HFFc6 (cell line): ENCODE measurements around the gene ACD. TPM values are rescaled to one million over a fixed set of nuclear protein-coding genes. Genes with fewer than 3 reads are reported as not detected.

ENCODE experiments used
- DNase-seq: peaks from one replicate; pipeline ENCODE4 v3.0.0-alpha.2; 2018
- H3K27ac Mint-ChIP-seq: 2 replicates; pipeline ENCODE4 v1.8.0; 2020; ENCODE audit warnings: mild to moderate bottlenecking, mixed read lengths
- H3K27me3 Mint-ChIP-seq: 2 replicates; pipeline ENCODE4 v1.8.0; 2021; ENCODE audit warnings: mild to moderate bottlenecking, moderate library complexity, mixed read lengths; ENCODE audit not compliant: insufficient read depth
- H3K36me3 Mint-ChIP-seq: 2 replicates; pipeline ENCODE4 v1.8.0; 2021; ENCODE audit warnings: low read depth, mixed read lengths
- H3K4me1 Mint-ChIP-seq: 2 replicates; pipeline ENCODE4 v1.8.0; 2020; ENCODE audit warnings: low read depth, mixed read lengths
- H3K4me3 Mint-ChIP-seq: 2 replicates; pipeline ENCODE4 v1.8.0; 2020; ENCODE audit warnings: mild to moderate bottlenecking, moderate library complexity, mixed read lengths
- H3K9me3 Mint-ChIP-seq: 2 replicates; pipeline ENCODE4 v1.8.0; 2020; ENCODE audit warnings: mild to moderate bottlenecking, mixed read lengths
- CTCF ChIP-seq: fragments of 200-600 bp; sonication (generic); IDR thresholded peaks from 2 replicates; pipeline ENCODE4 v1.5.0; 2021; ENCODE audit warnings: antibody characterized with exemption, mild to moderate bottlenecking
- total RNA-seq, 6 experiments: library from RNA; stranded (reverse); fragmentation: NEBNext Ultra II Directional; extraction: Animal tissue kit (Norgen Biotek cat#: 25700); gene quantifications; 2 replicates in 1 of 6; 3 replicates in 5 of 6; pipeline ENCODE4 v1.2.3, GENCODE V29; 2021

Gene ACD
- total RNA-seq, 6 experiments from 2014 or later: 18.0 to 25.8 (median 23.9) TPM

GRCh38 chr16:67704110-67704509 lies 44.0 kb upstream of the ACD start:
- Mint-ChIP-seq H3K27me3 (no peaks in the 10 kb centered on the region), H3K36me3 (no peaks in the 10 kb centered on the region), H3K4me3 (no peak overlapping the region), H3K27ac (no peak overlapping the region), H3K4me1 (peaks cover 15% of the 10 kb centered on the region), H3K9me3 (no peaks in the 10 kb centered on the region)
- TF ChIP-seq CTCF: no peak
- DNase-seq: no peak

- H3K4me1 Mint-ChIP-seq: peaks cover 11% of the 10 kb centered on the region
- no peaks in the 10 kb centered on the region for H3K27me3 Mint-ChIP-seq
- H3K9me3 Mint-ChIP-seq: peaks cover 4% of the 10 kb centered on the region
- DNase-seq: no peak
- H3K27ac Mint-ChIP-seq: no peak overlapping the region
- H3K36me3 Mint-ChIP-seq: peaks cover 4% of the 10 kb centered on the region
- TF ChIP-seq CTCF: no peak
- no peak overlapping the region for H3K4me3 Mint-ChIP-seq
Measured at GRCh38 chr16:67703626-67704025, 43.6 kb upstream of the ACD start.

GRCh38 chr16:67702130-67702529 lies 42.1 kb upstream of the ACD start:
- peaks cover 9% of the 10 kb centered on the region for H3K36me3 Mint-ChIP-seq
- peaks cover 6% of the 10 kb centered on the region for H3K9me3 Mint-ChIP-seq
- no peak for DNase-seq
- no peaks in the 10 kb centered on the region; the same call in 1 of the 2 replicates for H3K4me1 Mint-ChIP-seq
- H3K27me3 Mint-ChIP-seq: no peaks in the 10 kb centered on the region
- no peak overlapping the region for H3K27ac Mint-ChIP-seq
- TF ChIP-seq CTCF: no peak
- H3K4me3 Mint-ChIP-seq: no peak overlapping the region

DNA sequence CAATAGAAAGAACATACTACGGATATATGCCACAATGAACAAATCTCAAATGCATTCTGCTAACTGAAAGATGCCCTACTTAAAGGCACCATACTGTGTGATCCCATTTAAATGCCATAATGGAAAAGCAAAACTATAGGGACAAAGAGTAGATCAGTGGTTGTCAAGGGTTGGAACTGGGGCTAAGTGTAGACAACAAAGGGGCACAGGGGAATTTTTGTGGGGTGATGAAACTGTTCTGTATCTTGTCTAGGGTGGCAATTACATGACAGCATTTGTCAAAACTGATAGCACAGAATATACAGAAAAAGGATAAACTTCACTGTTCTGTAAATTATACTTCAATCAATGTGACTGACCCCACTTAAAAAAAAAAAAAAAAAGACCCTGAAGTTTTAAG lies 41.4 kb upstream of the ACD start:
- peaks cover 6% of the 10 kb centered on the region for H3K9me3 Mint-ChIP-seq
- DNase-seq: no peak
- H3K27ac Mint-ChIP-seq: no peak overlapping the region
- H3K27me3 Mint-ChIP-seq: no peaks in the 10 kb centered on the region
- peaks cover 9% of the 10 kb centered on the region for H3K36me3 Mint-ChIP-seq
- no peak for TF ChIP-seq CTCF
- no peaks in the 10 kb centered on the region; the same call in 1 of the 2 replicates for H3K4me1 Mint-ChIP-seq
- no peak overlapping the region for H3K4me3 Mint-ChIP-seq

- Mint-ChIP-seq H3K27me3 (no peaks in the 10 kb centered on the region), H3K9me3 (peaks cover 6% of the 10 kb centered on the region)
- no peak for DNase-seq
Measured at GRCh38 chr16:67699265-67699664, 39.2 kb upstream of the ACD start.

More at GRCh38 chr16:67699265-67699664, 39.2 kb upstream of the ACD start:
- no peak overlapping the region for H3K4me3 Mint-ChIP-seq
- no peak for TF ChIP-seq CTCF
- H3K4me1 Mint-ChIP-seq: no peaks in the 10 kb centered on the region; the same call in 1 of the 2 replicates
- H3K36me3 Mint-ChIP-seq: peaks cover 9% of the 10 kb centered on the region
- H3K27ac Mint-ChIP-seq: no peak overlapping the region
